HCT116 (cell line): ENCODE data around the gene CPM. TPM values are rescaled to one million over a fixed set of nuclear protein-coding genes. Genes with fewer than 3 reads are reported as not detected.

Experiments
- ATAC-seq: fragments of 200-7000 bp; cut with Tn5 transposase; 2 replicates; pipeline ENCODE4 v1.9.1; 2020; ENCODE audit warnings: mild to moderate bottlenecking, moderate library complexity
- BruUV-seq: library from RNA; stranded (reverse); fragments of 400-500 nt; replicated peaks from 2 replicates; lab custom pipeline; 2021; lab: Mats Ljungman, UMichigan
- CTCF ChIA-PET: fragments of 300-600 bp; sonication (Branson Sonifier 250); formaldehyde crosslinking; loops from one replicate; lab custom pipeline; 2021; ENCODE audit warnings: antibody characterized with exemption; lab: Charles Lee
- POLR2A ChIA-PET: fragments of 300-600, 350-600 bp; sonication (Branson Sonifier 250); formaldehyde crosslinking; loops from one replicate; lab custom pipeline; 2021; ENCODE audit warnings: antibody characterized with exemption; lab: Charles Lee
- RAD21 ChIA-PET, 2 experiments: fragments of 300-600 bp; sonication (Branson Sonifier 250); formaldehyde crosslinking; loops; one replicate each; lab custom pipeline; 2023; ENCODE audit warnings: low total read pairs in 2 of 2; ENCODE audit not compliant: uncharacterized antibody in 2 of 2, unreplicated experiment in 2 of 2, low non-redundant PET in 1 of 2; lab: Charles Lee
- DNase-seq: peaks from one replicate; pipeline ENCODE4 v3.0.0-alpha.2; 2010; ENCODE audit warnings: low read depth, low spot score
- H2AFZ ChIP-seq: fragments of 200-600 bp; shearing (Covaris generic), sonication (generic); 2 replicates; pipeline ENCODE4 v1.6.1; 2017; ENCODE audit warnings: low read depth, mixed run types, mixed read lengths, antibody characterized with exemption, low read length; ENCODE audit not compliant: poor library complexity, severe bottlenecking
- H3K27ac ChIP-seq: 2 replicates; pipeline ENCODE4 v1.5.1; 2012; ENCODE audit warnings: low read depth, low read length
- H3K27me3 ChIP-seq: fragments of 200-600 bp; sonication (generic); 2 replicates; pipeline ENCODE4 v1.6.1; 2016; ENCODE audit warnings: mixed run types, low read length, mixed read lengths; ENCODE audit not compliant: insufficient read depth
- H3K36me3 ChIP-seq, 2 experiments: fragments of 200-500 bp in 1 of 2; fragments of 200-600 bp in 1 of 2; sonication (Bioruptor generic) in 1 of 2; sonication (generic) in 1 of 2; 2 replicates each; pipeline versions ENCODE4 v1.5.1 to v1.6.1; 2014 to 2016; ENCODE audit warnings: low read length in 2 of 2, inconsistent platforms in 1 of 2, mixed read lengths in 1 of 2, mixed run types in 1 of 2; ENCODE audit not compliant: insufficient read depth in 2 of 2, control insufficient read depth in 1 of 2
- H3K4me1 ChIP-seq, 2 experiments: fragments of 200-600 bp in 1 of 2; sonication (generic) in 1 of 2; 2 replicates each; pipeline versions ENCODE4 v1.5.1 to v1.6.1; 2012 to 2017; ENCODE audit warnings: low read length in 2 of 2, inconsistent platforms in 1 of 2, mild to moderate bottlenecking in 1 of 2, mixed read lengths in 1 of 2, mixed run types in 1 of 2, moderate library complexity in 1 of 2; ENCODE audit not compliant: insufficient read depth in 2 of 2, control insufficient read depth in 1 of 2
- H3K4me2 ChIP-seq: fragments of 200-600 bp; sonication (generic); 2 replicates; pipeline ENCODE4 v1.6.1; 2017; ENCODE audit warnings: mixed run types, low read length, mixed read lengths
- H3K4me3 ChIP-seq, 2 experiments: fragments of 200-600 bp in 1 of 2; sonication (generic) in 1 of 2; replicated peaks in 1 of 2; 2 replicates each; pipeline ENCODE4 v1.5.1; 2011 to 2016; ENCODE audit warnings: low read length in 2 of 2, control low read depth in 1 of 2, low read depth in 1 of 2, mild to moderate bottlenecking in 1 of 2, mixed read lengths in 1 of 2, mixed run types in 1 of 2
- H3K79me2 ChIP-seq: fragments of 200-600 bp; sonication (generic); 2 replicates; pipeline ENCODE4 v1.6.1; 2017; ENCODE audit warnings: mild to moderate bottlenecking, mixed run types, low read length, moderate library complexity, mixed read lengths; ENCODE audit not compliant: insufficient read depth
- H3K9ac ChIP-seq: fragments of 200-600 bp; sonication (generic); 2 replicates; pipeline ENCODE4 v1.6.1; 2016; ENCODE audit warnings: low read length, mixed read lengths
- H3K9me2 ChIP-seq: fragments of 200-600 bp; sonication (generic), shearing (Covaris generic); 2 replicates; pipeline ENCODE4 v1.6.1; 2017; ENCODE audit warnings: mixed run types, mild to moderate bottlenecking, moderate library complexity; ENCODE audit not compliant: insufficient read depth
- H3K9me3 ChIP-seq, 2 experiments: fragments of 200-500 bp in 1 of 2; fragments of 200-600 bp in 1 of 2; sonication (Bioruptor generic) in 1 of 2; sonication (generic) in 1 of 2; 2 replicates each; pipeline ENCODE4 v1.6.1; 2014 to 2017; ENCODE audit warnings: low read length in 2 of 2, mixed read lengths in 2 of 2, inconsistent platforms in 1 of 2, low read depth in 1 of 2, mild to moderate bottlenecking in 1 of 2, mixed run types in 1 of 2, moderate library complexity in 1 of 2; ENCODE audit not compliant: control insufficient read depth in 1 of 2, insufficient read depth in 1 of 2
- H4K20me1 ChIP-seq: fragments of 200-600 bp; sonication (generic), shearing (Covaris generic); 2 replicates; pipeline ENCODE4 v1.6.1; 2017; ENCODE audit warnings: mixed run types, mild to moderate bottlenecking, moderate library complexity; ENCODE audit not compliant: insufficient read depth
- CBX3 ChIP-seq: IDR thresholded peaks from 2 replicates; pipeline ENCODE4 v1.6.1; 2012; ENCODE audit warnings: low read depth
- EGR1 ChIP-seq: IDR thresholded peaks from 2 replicates; pipeline ENCODE4 v1.6.1; 2012; ENCODE audit warnings: low read depth
- ELF1 ChIP-seq: IDR thresholded peaks from 2 replicates; pipeline ENCODE4 v1.6.1; 2012; ENCODE audit warnings: low read depth, borderline replicate concordance
- EZH2 ChIP-seq: fragments of 200-600 bp; sonication (generic); IDR thresholded peaks from 2 replicates; pipeline ENCODE4 v1.6.1; 2017; ENCODE audit warnings: antibody characterized with exemption, mixed run types
- EZH2phosphoT487 ChIP-seq: fragments of 200-600 bp; IDR thresholded peaks from 2 replicates; pipeline ENCODE4 v1.6.1; 2018; ENCODE audit warnings: antibody characterized with exemption, borderline replicate concordance
- FOSL1 ChIP-seq: IDR thresholded peaks from 2 replicates; pipeline ENCODE4 v1.6.1; 2012; ENCODE audit warnings: low read depth
- POLR2A ChIP-seq: IDR thresholded peaks from 2 replicates; pipeline ENCODE4 v1.7.0; 2011; ENCODE audit warnings: borderline replicate concordance; ENCODE audit not compliant: insufficient read depth, insufficient read length; ENCODE audit errors: extremely low read depth
- POLR2AphosphoS5 ChIP-seq: IDR thresholded peaks from 2 replicates; pipeline ENCODE4 v1.6.1; 2011; ENCODE audit warnings: mild to moderate bottlenecking, low read depth, low read length, moderate library complexity
- RAD21 ChIP-seq: IDR thresholded peaks from 2 replicates; pipeline ENCODE4 v1.6.1; 2012; ENCODE audit warnings: low read depth, mild to moderate bottlenecking
- SIN3A ChIP-seq: IDR thresholded peaks from 2 replicates; pipeline ENCODE4 v1.6.1; 2012; ENCODE audit warnings: low read depth
- SP1 ChIP-seq: IDR thresholded peaks from 2 replicates; pipeline ENCODE4 v1.6.1; 2012; ENCODE audit warnings: low read depth
- SRF ChIP-seq: IDR thresholded peaks from 2 replicates; pipeline ENCODE4 v1.6.1; 2012; ENCODE audit warnings: low read depth
- TCF7L2 ChIP-seq: IDR thresholded peaks from 2 replicates; pipeline ENCODE4 v1.7.0; 2011; ENCODE audit warnings: borderline replicate concordance, inconsistent platforms; ENCODE audit not compliant: insufficient read depth, insufficient read length; ENCODE audit errors: extremely low read depth
- YY1 ChIP-seq: IDR thresholded peaks from 2 replicates; pipeline ENCODE4 v1.6.1; 2011; ENCODE audit warnings: low read length, low read depth, moderate library complexity, mild to moderate bottlenecking; ENCODE audit not compliant: insufficient replicate concordance; ENCODE audit errors: extremely low read depth
- ZNF274 ChIP-seq: fragments of 200-500 bp; sonication (Bioruptor generic); IDR thresholded peaks from 2 replicates; pipeline ENCODE4 v1.6.1; 2014; ENCODE audit warnings: mild to moderate bottlenecking, low read depth, low read length, inconsistent platforms
- intact Hi-C: fragments of 100-400 bp; cut with micrococcal nuclease; formaldehyde crosslinking; loops from 2 replicates; pipeline ENCODE4 v1.10.0; 2022
- total RNA-seq: library from RNA; stranded (reverse); gene quantifications from one replicate; pipeline ENCODE4 v1.2.1, GENCODE V29; 2021; ENCODE audit not compliant: unreplicated experiment
- TF ChIP-seq, protein P1 (sequence below): IDR thresholded peaks from 2 replicates; pipeline ENCODE4 v1.6.1; 2012
- TF ChIP-seq, protein P2 (sequence below), 3 experiments: fragments of 200-600 bp in 1 of 3; sonication (generic) in 1 of 3; IDR thresholded peaks in 2 of 3; conservative IDR thresholded peaks in 1 of 3; 2 replicates each; pipeline ENCODE4 v1.5.1; 2012 to 2017; ENCODE audit warnings: low read depth in 2 of 3, low read length in 2 of 3, antibody characterized with exemption in 1 of 3, borderline replicate concordance in 1 of 3, control low read depth in 1 of 3, mild to moderate bottlenecking in 1 of 3, mixed read lengths in 1 of 3, mixed run types in 1 of 3, moderate library complexity in 1 of 3; ENCODE audit not compliant: insufficient read depth in 1 of 3
- TF ChIP-seq, protein P3 (sequence below): IDR thresholded peaks from 2 replicates; pipeline ENCODE4 v1.6.1; 2012
- TF ChIP-seq, protein P4 (sequence below): IDR thresholded peaks from 2 replicates; pipeline ENCODE4 v1.6.1; 2011; ENCODE audit warnings: mild to moderate bottlenecking, low read length, moderate library complexity; ENCODE audit not compliant: insufficient replicate concordance; ENCODE audit errors: extremely low read depth
- TF ChIP-seq, protein P5 (sequence below): IDR thresholded peaks from 2 replicates; pipeline ENCODE4 v1.6.1; 2012; ENCODE audit warnings: low read depth

The CPM gene
- total RNA-seq, 1 experiment from 2014 or later, result 5.3 TPM

DNA sequence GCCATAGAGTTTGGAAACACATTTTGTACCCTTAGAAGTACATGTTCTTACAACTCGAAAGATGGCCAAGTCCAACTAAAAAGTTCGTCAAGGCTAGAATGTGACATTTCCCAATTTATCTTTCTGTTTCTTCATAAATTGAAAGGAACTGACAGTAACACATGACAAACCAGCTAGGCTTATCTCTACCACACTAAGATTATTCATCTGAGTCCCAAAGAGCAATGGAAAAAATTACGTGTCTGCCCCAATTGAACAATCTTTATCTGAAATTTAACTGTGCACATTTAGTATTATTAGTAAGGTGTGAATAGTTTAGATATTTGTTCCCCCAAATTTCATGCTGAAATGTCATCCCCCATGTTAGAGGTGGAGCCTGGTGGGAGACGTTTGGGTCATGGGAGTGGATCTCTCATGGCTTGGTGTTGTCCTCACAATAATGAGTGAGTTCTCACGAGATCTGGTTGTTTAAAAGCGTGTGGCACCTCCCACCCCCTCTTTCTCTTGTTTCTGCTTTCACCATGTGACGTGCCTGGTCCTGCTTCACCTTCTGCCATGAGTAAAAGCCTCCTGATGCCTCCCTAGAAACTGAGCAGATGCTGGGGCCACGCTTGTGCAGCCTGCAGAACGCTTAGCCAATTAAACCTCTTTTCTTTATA lies 13.3 kb downstream of the CPM start:
- ChIA-PET POLR2A (no interaction called here), CTCF (no interaction called here), RAD21 (no interaction called here)
- no peaks in the 10 kb centered on the region for H3K36me3 ChIP-seq
- ATAC-seq (no peak), DNase-seq (no peak)
- intact Hi-C loops, result no loop called here
- no peak overlapping the region for H3K27ac ChIP-seq
- no peaks in the 10 kb centered on the region for H3K9me2 ChIP-seq
- no peak overlapping the region for H2AFZ ChIP-seq
- H3K4me2 ChIP-seq, result no peak overlapping the region
- H3K9ac ChIP-seq, result no peak overlapping the region
- no peaks in the 10 kb centered on the region for H3K4me1 ChIP-seq
- no peaks in the 10 kb centered on the region for H4K20me1 ChIP-seq
- TF ChIP-seq ZNF274 (no peak), CBX3 (no peak), ELF1 (no peak), EZH2 (no peak), RAD21 (no peak), YY1 (no peak), EZH2phosphoT487 (no peak), SP1 (no peak), SIN3A (no peak), POLR2AphosphoS5 (no peak), SRF (no peak), EGR1 (no peak), FOSL1 (no peak), TCF7L2 (no peak), POLR2A (no peak)
- TF ChIP-seq, protein P1, sequence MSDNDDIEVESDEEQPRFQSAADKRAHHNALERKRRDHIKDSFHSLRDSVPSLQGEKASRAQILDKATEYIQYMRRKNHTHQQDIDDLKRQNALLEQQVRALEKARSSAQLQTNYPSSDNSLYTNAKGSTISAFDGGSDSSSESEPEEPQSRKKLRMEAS, result no peak
- TF ChIP-seq, protein P2, sequence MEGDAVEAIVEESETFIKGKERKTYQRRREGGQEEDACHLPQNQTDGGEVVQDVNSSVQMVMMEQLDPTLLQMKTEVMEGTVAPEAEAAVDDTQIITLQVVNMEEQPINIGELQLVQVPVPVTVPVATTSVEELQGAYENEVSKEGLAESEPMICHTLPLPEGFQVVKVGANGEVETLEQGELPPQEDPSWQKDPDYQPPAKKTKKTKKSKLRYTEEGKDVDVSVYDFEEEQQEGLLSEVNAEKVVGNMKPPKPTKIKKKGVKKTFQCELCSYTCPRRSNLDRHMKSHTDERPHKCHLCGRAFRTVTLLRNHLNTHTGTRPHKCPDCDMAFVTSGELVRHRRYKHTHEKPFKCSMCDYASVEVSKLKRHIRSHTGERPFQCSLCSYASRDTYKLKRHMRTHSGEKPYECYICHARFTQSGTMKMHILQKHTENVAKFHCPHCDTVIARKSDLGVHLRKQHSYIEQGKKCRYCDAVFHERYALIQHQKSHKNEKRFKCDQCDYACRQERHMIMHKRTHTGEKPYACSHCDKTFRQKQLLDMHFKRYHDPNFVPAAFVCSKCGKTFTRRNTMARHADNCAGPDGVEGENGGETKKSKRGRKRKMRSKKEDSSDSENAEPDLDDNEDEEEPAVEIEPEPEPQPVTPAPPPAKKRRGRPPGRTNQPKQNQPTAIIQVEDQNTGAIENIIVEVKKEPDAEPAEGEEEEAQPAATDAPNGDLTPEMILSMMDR (IDR thresholded peaks at IDR 0.05 in 2 of 3, conservative IDR thresholded peaks at IDR 0.05 in 1 of 3; ENCODE audit: borderline replicate concordance in 1 of 3, insufficient read depth in 1 of 3, low read depth in 2 of 3, low read length in 2 of 3), result no peak
- TF ChIP-seq, protein P3, sequence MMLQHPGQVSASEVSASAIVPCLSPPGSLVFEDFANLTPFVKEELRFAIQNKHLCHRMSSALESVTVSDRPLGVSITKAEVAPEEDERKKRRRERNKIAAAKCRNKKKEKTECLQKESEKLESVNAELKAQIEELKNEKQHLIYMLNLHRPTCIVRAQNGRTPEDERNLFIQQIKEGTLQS, result no peak
- TF ChIP-seq, protein P4, sequence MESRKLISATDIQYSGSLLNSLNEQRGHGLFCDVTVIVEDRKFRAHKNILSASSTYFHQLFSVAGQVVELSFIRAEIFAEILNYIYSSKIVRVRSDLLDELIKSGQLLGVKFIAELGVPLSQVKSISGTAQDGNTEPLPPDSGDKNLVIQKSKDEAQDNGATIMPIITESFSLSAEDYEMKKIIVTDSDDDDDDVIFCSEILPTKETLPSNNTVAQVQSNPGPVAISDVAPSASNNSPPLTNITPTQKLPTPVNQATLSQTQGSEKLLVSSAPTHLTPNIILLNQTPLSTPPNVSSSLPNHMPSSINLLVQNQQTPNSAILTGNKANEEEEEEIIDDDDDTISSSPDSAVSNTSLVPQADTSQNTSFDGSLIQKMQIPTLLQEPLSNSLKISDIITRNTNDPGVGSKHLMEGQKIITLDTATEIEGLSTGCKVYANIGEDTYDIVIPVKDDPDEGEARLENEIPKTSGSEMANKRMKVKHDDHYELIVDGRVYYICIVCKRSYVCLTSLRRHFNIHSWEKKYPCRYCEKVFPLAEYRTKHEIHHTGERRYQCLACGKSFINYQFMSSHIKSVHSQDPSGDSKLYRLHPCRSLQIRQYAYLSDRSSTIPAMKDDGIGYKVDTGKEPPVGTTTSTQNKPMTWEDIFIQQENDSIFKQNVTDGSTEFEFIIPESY, result no peak
- TF ChIP-seq, protein P5, sequence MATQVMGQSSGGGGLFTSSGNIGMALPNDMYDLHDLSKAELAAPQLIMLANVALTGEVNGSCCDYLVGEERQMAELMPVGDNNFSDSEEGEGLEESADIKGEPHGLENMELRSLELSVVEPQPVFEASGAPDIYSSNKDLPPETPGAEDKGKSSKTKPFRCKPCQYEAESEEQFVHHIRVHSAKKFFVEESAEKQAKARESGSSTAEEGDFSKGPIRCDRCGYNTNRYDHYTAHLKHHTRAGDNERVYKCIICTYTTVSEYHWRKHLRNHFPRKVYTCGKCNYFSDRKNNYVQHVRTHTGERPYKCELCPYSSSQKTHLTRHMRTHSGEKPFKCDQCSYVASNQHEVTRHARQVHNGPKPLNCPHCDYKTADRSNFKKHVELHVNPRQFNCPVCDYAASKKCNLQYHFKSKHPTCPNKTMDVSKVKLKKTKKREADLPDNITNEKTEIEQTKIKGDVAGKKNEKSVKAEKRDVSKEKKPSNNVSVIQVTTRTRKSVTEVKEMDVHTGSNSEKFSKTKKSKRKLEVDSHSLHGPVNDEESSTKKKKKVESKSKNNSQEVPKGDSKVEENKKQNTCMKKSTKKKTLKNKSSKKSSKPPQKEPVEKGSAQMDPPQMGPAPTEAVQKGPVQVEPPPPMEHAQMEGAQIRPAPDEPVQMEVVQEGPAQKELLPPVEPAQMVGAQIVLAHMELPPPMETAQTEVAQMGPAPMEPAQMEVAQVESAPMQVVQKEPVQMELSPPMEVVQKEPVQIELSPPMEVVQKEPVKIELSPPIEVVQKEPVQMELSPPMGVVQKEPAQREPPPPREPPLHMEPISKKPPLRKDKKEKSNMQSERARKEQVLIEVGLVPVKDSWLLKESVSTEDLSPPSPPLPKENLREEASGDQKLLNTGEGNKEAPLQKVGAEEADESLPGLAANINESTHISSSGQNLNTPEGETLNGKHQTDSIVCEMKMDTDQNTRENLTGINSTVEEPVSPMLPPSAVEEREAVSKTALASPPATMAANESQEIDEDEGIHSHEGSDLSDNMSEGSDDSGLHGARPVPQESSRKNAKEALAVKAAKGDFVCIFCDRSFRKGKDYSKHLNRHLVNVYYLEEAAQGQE, result no peak
- no TSS peak for BruUV-seq
- H3K9me3 ChIP-seq, result no peaks in the 10 kb centered on the region
- no peak overlapping the region for H3K4me3 ChIP-seq
- H3K79me2 ChIP-seq, result no peaks in the 10 kb centered on the region
- no peaks in the 10 kb centered on the region for H3K27me3 ChIP-seq
